GM12872 (cell line): ENCODE results near the gene HHATL.

Source experiments
- TF ChIP-seq, protein P1 (sequence below): IDR thresholded peaks from 3 replicates; pipeline ENCODE4 v1.5.1; 2011; ENCODE audit warnings: low read depth, mild to moderate bottlenecking, low read length, moderate library complexity; ENCODE audit not compliant: insufficient read depth

HHATL gene

DNA sequence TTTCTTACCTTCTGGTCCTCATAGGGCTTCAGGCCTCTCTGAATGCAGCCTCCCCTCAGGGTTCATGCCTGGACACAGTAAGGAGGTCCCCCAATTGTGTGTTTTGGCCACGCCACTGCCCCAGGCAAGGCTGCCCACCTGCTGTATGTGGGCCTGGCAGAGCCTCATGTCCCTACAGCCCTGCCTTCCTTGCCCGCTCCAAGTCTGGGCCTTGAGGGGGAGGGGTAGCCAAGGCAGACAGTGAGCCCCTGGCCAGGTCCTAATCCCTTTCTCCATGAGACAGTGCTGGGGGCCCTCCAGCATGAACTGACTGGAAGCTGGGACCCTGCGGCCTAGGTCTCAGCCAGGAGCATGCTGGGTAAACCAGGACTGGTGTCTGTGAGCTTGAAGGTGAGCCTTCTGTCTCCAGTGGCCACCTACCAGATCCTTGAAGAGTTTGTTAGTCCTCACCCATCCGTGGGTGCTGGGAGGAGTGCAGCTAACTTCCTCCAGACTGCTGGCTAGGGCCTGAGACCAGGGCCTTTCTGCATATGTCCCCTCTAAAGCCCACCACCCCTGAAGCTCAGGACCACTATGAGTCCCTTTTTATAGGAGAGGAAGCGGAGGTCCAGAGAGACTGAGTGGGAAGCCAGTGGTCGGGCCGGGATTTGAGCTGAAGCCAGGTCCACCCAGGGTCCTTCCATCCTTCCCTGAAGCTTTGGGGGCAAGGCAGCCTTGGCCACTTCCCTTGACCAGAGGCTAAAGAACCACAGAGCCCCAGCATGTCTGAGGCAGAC, 40.4 kb downstream of the HHATL start:
- TF ChIP-seq, protein P1, sequence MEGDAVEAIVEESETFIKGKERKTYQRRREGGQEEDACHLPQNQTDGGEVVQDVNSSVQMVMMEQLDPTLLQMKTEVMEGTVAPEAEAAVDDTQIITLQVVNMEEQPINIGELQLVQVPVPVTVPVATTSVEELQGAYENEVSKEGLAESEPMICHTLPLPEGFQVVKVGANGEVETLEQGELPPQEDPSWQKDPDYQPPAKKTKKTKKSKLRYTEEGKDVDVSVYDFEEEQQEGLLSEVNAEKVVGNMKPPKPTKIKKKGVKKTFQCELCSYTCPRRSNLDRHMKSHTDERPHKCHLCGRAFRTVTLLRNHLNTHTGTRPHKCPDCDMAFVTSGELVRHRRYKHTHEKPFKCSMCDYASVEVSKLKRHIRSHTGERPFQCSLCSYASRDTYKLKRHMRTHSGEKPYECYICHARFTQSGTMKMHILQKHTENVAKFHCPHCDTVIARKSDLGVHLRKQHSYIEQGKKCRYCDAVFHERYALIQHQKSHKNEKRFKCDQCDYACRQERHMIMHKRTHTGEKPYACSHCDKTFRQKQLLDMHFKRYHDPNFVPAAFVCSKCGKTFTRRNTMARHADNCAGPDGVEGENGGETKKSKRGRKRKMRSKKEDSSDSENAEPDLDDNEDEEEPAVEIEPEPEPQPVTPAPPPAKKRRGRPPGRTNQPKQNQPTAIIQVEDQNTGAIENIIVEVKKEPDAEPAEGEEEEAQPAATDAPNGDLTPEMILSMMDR = no peak

DNA sequence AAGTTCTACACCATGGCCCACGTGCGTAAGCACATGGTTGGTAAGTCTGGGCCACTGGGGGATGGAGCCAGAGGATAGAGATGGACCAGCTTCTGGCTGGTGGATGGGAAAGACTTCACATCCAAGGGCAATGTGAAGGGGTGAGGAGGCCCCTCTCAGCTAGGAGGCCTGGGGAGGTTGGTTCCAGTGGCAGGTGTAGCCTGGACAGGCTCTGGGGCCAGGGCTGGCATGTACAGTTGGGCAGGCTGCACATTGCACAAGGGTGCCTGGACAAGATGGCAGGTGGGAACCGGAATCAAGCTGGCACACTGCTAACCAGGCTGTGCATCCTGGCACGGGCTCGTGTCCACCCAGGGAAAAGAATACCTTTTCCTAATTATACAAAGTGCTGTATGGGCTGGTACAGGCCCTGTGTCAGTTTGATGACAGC, 41.0 kb downstream of the HHATL start:
- TF ChIP-seq, protein P1 = no peak

GRCh38 chr3:42660898-42661297, 41.7 kb downstream of the HHATL start:
- TF ChIP-seq, protein P1 = peak; percentile 24; the same call in 1 of the 3 replicates

GRCh38 chr3:42660131-42660715, 42.4 kb downstream of the HHATL start:
- TF ChIP-seq, protein P1 = no peak

DNA sequence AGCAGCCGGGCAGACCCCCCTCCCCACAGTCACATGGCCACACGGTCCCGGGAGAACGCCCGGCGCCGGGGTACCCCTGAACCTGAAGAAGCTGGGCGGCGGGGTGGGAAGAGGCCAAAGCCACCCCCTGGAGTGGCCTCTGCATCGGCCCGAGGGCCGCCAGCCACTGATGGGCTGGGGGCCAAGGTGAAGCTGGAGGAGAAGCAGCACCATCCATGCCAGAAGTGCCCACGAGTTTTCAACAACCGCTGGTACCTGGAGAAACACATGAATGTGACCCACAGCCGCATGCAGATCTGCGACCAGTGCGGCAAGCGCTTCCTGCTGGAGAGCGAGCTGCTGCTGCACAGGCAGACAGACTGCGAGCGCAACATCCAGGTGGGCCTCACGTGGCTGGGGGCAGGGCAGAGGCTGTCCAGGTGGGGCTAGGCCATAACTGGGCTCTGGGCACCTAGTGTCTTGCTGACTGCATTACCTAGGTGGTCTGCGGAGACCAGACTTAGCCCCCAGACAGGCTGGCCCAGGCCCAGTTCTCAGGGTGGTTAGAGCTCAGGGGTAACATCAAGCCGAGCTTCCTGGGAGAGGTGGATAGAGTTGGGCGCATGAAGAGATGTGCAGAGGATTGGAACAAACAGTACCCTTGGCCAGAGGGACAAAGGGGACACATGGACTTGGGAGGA, 43.0 kb downstream of the HHATL start:
- TF ChIP-seq, protein P1 = no peak

- TF ChIP-seq, protein P1 = no peak
These were observed 43.7 kb downstream of the HHATL start for GRCh38 chr3:42658771-42659390.

DNA sequence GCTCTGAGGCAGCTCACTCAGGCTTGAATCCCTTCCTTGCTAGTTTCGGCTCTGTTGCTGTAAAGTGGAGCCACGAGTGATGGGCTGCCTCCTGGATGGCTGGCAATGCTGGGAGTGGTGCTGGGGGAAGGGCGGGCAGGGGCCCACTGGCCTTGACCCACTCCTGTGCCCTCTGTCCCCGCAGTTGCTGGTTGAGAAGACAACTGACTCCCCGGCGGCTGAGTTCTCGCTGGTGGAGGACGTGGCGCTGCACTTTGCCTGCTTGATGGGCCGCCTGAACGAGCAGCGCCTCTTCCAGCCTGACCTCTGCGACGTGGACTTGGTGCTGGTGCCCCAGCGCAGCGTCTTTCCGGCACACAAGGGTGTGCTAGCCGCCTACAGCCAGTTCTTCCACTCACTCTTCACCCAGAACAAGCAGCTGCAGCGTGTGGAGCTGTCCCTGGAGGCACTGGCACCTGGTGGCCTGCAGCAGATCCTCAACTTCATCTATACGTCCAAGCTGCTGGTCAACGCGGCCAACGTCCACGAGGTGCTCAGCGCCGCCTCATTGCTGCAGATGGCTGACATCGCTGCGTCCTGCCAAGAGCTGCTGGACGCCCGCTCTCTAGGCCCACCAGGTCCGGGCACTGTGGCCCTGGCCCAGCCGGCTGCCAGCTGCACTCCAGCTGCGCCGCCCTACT, 44.4 kb downstream of the HHATL start:
- TF ChIP-seq, protein P1 = no peak
